ENCODE data around the gene AURKAIP1. TPM values are rescaled to one million over a fixed set of nuclear protein-coding genes. Genes with fewer than 3 reads are reported as not detected.
A peak's percentile ranks its signal among the peaks of the same experiment; 100 is the strongest.

Gene AURKAIP1
- polyA plus RNA-seq, 1 donor (not counting 4 experiments of a cell fraction or from before 2014, with no cell fraction given), result 86.9 TPM

GRCh38 chr1:1345384-1345783 lies 29.6 kb downstream of the AURKAIP1 start:
- peaks cover 40% of the 10 kb centered on the region for H3K4me1 ChIP-seq (ENCODE audit: control insufficient read depth, extremely low read depth, insufficient read depth, low read length)
- peak overlapping the region; percentile 92 for H3K27ac ChIP-seq (ENCODE audit: control insufficient read depth, insufficient read depth, low read length)
- peak overlapping the region; percentile 24 to 47 (median 44) for H3K4me3 ChIP-seq (ENCODE audit: control insufficient read depth in 2 of 3, extremely low read depth in 1 of 3, insufficient read depth in 2 of 3, low read depth in 1 of 3, low read length in 3 of 3)
- H4K20me1 ChIP-seq (ENCODE audit: control insufficient read depth, extremely low read depth, insufficient read depth, low read length), result peaks cover 8% of the 10 kb centered on the region
- peaks cover 8 to 17% of the 10 kb centered on the region in 2 experiments for H3K36me3 ChIP-seq (ENCODE audit: control insufficient read depth in 2 of 2, extremely low read depth in 1 of 2, insufficient read depth in 2 of 2, low read length in 2 of 2)
- H3K27me3 ChIP-seq (ENCODE audit: control insufficient read depth, extremely low read depth, insufficient read depth, low read length), result no peaks in the 10 kb centered on the region
- peaks cover 82% of the 10 kb centered on the region for H3K79me2 ChIP-seq (ENCODE audit: control insufficient read depth, insufficient read depth, low read length)
- TF ChIP-seq EZH2 (IDR thresholded peaks at IDR 0.05; ENCODE audit: low read length) (no peak), CTCF (optimal IDR thresholded peaks at IDR 0.05 in 1 of 3, IDR thresholded peaks at IDR 0.05 in 1 of 3, conservative IDR thresholded peaks at IDR 0.05 in 1 of 3; ENCODE audit: extremely low read depth in 1 of 3, insufficient read depth in 2 of 3, low read length in 3 of 3) (no peak)
- H3K9ac ChIP-seq (ENCODE audit: control insufficient read depth, extremely low read depth, insufficient read depth, low read length), result peak overlapping the region; percentile 79
- DNase-seq (ENCODE audit: low read depth, low spot score) (no peak), FAIRE-seq (no peak)
- H3K9me1 ChIP-seq (ENCODE audit: control insufficient read depth, extremely low read depth, insufficient read depth, low read length), result no peaks in the 10 kb centered on the region
- H2AFZ ChIP-seq (ENCODE audit: control insufficient read depth, low read length), result no peak overlapping the region
- dilution Hi-C loops (cut with MboI; ENCODE audit: extremely low pct_ligation_motif_present, low sequenced_read_pairs), result no loop called here
- H3K9me3 ChIP-seq (ENCODE audit: control insufficient read depth, low read depth, low read length), result no peaks in the 10 kb centered on the region
- H3K4me2 ChIP-seq (ENCODE audit: control insufficient read depth, extremely low read depth, insufficient read depth, low read depth, low read length), result peak overlapping the region; percentile 94

GRCh38 chr1:1344655-1345361 lies 30.2 kb downstream of the AURKAIP1 start:
- Histone ChIP-seq H3K4me2 (ENCODE audit: control insufficient read depth, extremely low read depth, insufficient read depth, low read depth, low read length) (peak overlapping the region; percentile 94), H3K27me3 (ENCODE audit: control insufficient read depth, extremely low read depth, insufficient read depth, low read length) (no peaks in the 10 kb centered on the region), H3K27ac (ENCODE audit: control insufficient read depth, insufficient read depth, low read length) (peak overlapping the region; percentile 92), H2AFZ (ENCODE audit: control insufficient read depth, low read length) (no peak overlapping the region), H3K36me3 (ENCODE audit: control insufficient read depth in 2 of 2, extremely low read depth in 1 of 2, insufficient read depth in 2 of 2, low read length in 2 of 2) (peaks cover 8 to 19% of the 10 kb centered on the region in 2 experiments), H3K9me3 (ENCODE audit: control insufficient read depth, low read depth, low read length) (no peaks in the 10 kb centered on the region), H3K4me1 (ENCODE audit: control insufficient read depth, extremely low read depth, insufficient read depth, low read length) (peaks cover 40% of the 10 kb centered on the region), H3K4me3 (ENCODE audit: control insufficient read depth in 2 of 3, extremely low read depth in 1 of 3, insufficient read depth in 2 of 3, low read depth in 1 of 3, low read length in 3 of 3) (peak overlapping the region; percentile 31 to 63 (median 36)), H3K9ac (ENCODE audit: control insufficient read depth, extremely low read depth, insufficient read depth, low read length) (peak overlapping the region; percentile 79), H4K20me1 (ENCODE audit: control insufficient read depth, extremely low read depth, insufficient read depth, low read length) (peaks cover 11% of the 10 kb centered on the region), H3K9me1 (ENCODE audit: control insufficient read depth, extremely low read depth, insufficient read depth, low read length) (no peaks in the 10 kb centered on the region), H3K79me2 (ENCODE audit: control insufficient read depth, insufficient read depth, low read length) (peaks cover 83% of the 10 kb centered on the region)
- DNase-seq (ENCODE audit: low read depth, low spot score) (peak; percentile 97), FAIRE-seq (peak; percentile 87)
- dilution Hi-C loops (cut with MboI; ENCODE audit: extremely low pct_ligation_motif_present, low sequenced_read_pairs), result no loop called here
- TF ChIP-seq EZH2 (IDR thresholded peaks at IDR 0.05; ENCODE audit: low read length) (no peak), CTCF (optimal IDR thresholded peaks at IDR 0.05 in 1 of 3, IDR thresholded peaks at IDR 0.05 in 1 of 3, conservative IDR thresholded peaks at IDR 0.05 in 1 of 3; ENCODE audit: extremely low read depth in 1 of 3, insufficient read depth in 2 of 3, low read length in 3 of 3) (peak in 1 of 3 experiments; percentile 46)

Data from keratinocyte (primary cell).